ENCODE measurements around the gene NCAM1.
"Not testable (repeated sequence)": the region's sequence is repeated elsewhere in the genome, so short reads cannot be mapped to it uniquely, and the experiment has no call there.

Gene NCAM1

DNA sequence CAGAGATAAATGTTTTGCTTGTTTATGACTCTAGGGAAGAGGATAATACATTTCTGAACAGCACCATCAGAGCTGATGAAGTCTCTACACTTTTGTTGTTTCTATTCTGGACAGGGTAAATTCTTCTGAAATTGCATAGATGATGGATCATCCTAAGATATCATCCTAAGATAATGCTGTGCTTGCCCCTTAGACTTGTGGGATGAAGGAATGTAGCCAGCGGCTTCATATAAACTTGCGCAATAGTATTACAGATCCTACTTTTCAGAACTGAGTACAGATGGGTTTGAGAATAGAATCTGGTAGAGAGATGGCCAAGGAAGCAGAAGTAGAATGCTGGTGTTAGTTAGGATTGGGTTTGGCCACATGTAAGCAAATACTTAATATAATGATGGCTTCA, 61.0 kb downstream of the NCAM1 start:
- DNase-seq: no peak

- no peak for DNase-seq
Measured at GRCh38 chr11:113023228-113023627, 62.0 kb downstream of the NCAM1 start.

GRCh38 chr11:113023986-113024385, 62.8 kb downstream of the NCAM1 start:
- DNase-seq: no peak

GRCh38 chr11:113026778-113027177, 65.6 kb downstream of the NCAM1 start:
- no peak for DNase-seq

DNA sequence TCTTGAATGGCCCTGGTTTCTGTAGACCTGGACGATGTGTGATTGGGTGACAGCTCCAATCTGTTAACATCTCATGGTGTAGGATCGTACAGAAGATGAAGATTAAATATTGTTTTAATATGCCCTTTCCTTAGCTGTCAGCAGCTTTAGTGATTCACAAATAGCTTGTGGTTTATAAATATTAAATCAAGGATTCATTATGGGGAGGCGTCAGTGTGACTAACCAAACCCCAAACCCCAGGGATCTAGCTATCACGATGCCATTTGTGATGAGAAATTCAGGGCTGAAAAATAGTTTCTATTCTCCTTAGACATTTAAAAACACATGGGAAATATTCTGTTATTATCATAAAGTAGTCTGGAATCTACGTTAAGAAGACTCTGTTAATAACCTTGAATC, 73.4 kb downstream of the NCAM1 start:
- DNase-seq: no peak

- no peak for DNase-seq
Measured at GRCh38 chr11:113035708-113036107, 74.5 kb downstream of the NCAM1 start.

- no peak for DNase-seq
Measured at GRCh38 chr11:113043698-113044097, 82.5 kb downstream of the NCAM1 start.

- DNase-seq: no peak
Measured at GRCh38 chr11:113045146-113045545, 83.9 kb downstream of the NCAM1 start.

DNA sequence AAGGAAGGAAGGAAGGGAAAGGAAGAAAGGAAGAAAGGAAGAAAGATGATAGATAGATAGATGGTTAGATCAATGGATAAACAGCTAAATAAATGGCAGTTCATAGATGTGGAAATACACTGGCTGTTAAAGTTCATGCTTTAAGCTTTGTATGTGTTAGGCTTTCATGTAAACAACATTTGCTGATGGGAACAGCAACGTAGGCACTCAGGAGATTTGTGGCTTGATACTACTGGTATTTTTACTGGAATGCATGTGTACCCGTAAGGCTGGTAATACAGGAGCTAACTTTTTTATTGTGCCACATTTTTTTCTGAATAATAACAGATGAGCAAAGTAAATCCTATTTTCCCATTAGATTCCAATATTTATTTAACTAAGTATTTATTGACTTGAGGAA, 85.6 kb downstream of the NCAM1 start:
- DNase-seq: no peak

DNA sequence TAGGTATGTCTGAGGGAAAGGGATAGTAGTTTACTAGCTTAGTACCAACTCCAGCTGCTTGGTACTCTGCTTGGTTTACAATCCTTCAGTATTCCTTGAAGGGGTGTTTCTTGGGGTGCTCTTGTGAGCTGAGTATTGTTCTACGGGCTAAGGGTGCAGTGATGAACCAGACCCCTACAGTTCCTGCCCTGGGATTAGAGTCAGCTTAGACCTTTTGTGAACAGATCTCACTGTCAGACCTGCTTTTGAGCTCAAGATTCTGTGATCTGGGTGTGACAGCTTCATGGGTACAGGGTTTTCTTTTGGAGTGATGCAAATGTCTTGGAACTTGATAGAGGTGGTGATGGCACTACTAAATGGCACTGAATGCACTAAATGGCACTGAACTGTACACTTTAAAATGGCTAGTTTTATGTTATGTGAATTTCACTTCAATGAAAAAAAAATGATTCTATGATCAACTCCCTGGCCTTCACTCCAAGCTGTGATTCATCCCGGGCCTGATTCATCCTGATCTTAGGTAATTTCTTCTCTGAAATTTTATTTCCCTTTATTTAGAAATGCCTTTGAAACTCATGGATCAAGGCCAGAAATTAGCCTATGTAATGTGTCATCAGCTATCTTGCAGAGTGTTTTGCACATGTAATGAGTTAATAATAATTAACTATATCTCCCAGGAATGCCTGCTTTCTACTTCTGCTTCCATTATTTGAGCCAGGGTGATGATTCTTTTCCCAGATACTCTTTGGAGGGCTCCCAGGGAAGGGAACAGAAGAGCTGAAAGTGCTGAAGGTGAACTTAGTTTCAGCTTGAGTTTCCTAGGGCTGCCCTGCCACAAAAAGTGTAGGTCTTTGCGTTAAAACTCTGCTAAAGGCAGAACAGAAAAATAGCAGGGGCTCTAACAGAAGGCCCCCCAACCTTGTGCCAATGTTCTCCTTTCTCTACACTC, 87.9 kb downstream of the NCAM1 start:
- no peak for DNase-seq

DNA sequence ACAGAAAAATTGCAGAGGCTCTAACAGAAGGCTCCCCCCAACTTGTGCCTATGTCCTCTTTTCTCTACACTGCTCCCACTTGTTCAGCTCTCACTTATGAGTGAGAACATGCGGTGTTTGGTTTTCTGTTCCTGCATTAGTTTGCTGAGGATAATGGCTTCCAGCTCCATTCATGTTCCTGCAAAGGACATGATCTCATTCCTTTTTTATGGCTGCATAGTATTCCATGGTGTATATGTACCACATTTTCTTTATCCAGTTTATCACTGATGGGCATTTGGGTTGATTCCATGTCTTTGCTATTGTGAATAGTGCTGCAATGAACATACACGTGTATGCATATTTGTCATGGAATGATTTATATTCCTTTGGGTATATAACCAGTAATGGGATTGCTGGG, 91.8 kb downstream of the NCAM1 start:
- not testable (repeated sequence) for DNase-seq

- no peak for DNase-seq
Measured at GRCh38 chr11:113057038-113057437, 95.8 kb downstream of the NCAM1 start.

DNA sequence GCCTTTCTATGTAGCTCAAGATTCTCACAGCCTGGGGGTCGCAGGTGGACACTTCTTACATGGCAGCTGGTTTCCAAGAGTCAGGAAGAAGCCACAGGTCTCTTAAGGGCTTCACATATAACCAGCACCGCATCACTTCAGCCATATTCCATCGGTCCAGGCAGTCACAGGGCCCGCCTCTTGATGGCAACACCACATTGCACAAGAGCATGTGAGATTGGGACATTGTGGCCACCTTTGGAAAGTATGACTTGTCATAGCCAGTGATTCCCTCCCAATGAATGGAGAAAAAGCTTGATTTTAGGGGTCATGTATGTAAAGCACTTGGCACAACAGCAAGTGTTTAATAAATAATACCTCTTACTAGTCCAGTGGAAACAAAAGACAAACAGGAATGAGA, 98.3 kb downstream of the NCAM1 start:
- DNase-seq: no peak

- no peak for DNase-seq
Measured at GRCh38 chr11:113065330-113065729, 104.1 kb downstream of the NCAM1 start.

GRCh38 chr11:113072237-113072858, 111.1 kb downstream of the NCAM1 start:
- no peak for DNase-seq

- no peak for DNase-seq
Measured at GRCh38 chr11:113073290-113073953, 112.2 kb downstream of the NCAM1 start.

- no peak for DNase-seq
Measured at GRCh38 chr11:113075586-113076095, 114.4 kb downstream of the NCAM1 start.

GRCh38 chr11:113077379-113077778, 116.2 kb downstream of the NCAM1 start:
- DNase-seq: no peak

- peak; percentile 80 for DNase-seq
Measured at GRCh38 chr11:113082341-113082955, 121.2 kb downstream of the NCAM1 start.

DNA sequence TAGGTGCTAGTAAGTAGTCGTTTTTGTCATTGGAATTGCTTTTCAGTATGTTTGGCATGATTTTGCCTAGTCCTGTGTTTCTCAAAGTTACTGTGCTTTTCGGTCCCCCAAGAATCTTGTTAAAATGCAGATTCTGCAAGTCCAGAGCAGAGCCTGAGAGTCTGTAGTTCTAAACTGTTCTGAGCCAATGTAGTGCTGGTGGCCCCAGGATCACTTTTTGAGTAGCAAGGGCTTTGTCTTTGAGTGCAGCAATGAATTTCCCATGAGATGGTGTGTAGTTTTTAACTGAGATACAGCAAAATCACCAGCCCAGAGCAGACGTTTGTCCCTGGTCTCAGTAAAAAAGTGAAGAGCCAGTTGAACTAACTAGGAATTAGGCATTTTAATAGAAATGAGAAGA, 122.4 kb downstream of the NCAM1 start:
- no peak for DNase-seq

DNA sequence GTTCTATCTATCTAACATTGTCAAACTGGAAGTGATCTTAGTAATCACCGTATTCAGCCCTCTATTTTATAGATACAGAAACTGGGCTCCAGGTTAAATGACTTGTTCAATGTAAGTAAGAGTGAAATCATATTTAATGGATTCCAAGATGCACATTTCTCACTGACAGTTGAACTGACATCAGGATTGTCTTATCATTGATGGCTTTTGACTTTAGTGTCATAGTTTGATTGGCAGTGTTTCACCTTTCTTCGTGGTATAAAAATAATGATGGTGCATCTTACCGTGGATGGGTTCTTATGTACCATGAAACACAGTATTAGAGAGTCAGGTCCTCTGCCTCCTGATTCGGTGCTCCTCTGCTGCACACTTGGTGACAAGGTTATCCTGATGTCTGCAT, 123.1 kb downstream of the NCAM1 start:
- no peak for DNase-seq

DNA sequence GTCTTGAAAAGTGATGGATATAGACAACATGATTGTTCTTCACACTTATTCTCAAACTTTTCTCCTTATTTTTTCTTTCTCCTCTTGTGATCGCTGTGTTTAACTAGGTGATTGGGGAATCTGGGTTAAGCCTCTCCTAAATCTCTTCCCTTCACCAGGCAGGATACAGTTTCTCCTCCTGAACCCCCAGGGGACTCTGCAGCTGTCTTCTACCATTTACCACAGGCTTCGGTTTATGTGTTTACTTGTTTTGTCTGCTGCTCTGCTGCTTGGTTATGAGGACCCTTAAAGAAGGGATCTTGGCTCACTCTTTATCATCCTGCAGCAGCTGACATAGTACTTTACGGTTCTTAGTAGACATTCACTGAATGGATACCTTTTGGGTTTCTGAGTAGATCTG, 124.2 kb downstream of the NCAM1 start:
- DNase-seq: no peak

- no peak for DNase-seq
Measured at GRCh38 chr11:113087706-113088105, 126.5 kb downstream of the NCAM1 start.
